GM19328 (cell line): Measurements from ENCODE around the gene LRRC2.
"Not testable (repeated sequence)": the region's sequence is repeated elsewhere in the genome, so short reads cannot be mapped to it uniquely, and the experiment has no call there.

Source experiments
- ATAC-seq: cut with Tn5 transposase; IDR thresholded peaks from one replicate; pipeline ENCODE4 v1.9.1; 2021; ENCODE audit warnings: mild to moderate bottlenecking, moderate library complexity; ENCODE audit not compliant: unreplicated experiment

Gene LRRC2

GRCh38 chr3:46536758-46537157 lies 29.3 kb downstream of the LRRC2 start:
- ATAC-seq: no peak

- no peak for ATAC-seq
Observed at GRCh38 chr3:46535746-46536145, 30.4 kb downstream of the LRRC2 start.

- ATAC-seq: no peak
Observed at GRCh38 chr3:46533091-46533490, 33.0 kb downstream of the LRRC2 start.

- no peak for ATAC-seq
Observed at GRCh38 chr3:46527239-46527638, 38.9 kb downstream of the LRRC2 start.

- no peak for ATAC-seq
Observed at GRCh38 chr3:46524832-46525231, 41.3 kb downstream of the LRRC2 start.

- no peak for ATAC-seq
Observed at GRCh38 chr3:46524008-46524407, 42.1 kb downstream of the LRRC2 start.

- ATAC-seq: no peak
Observed at GRCh38 chr3:46523556-46523955, 42.5 kb downstream of the LRRC2 start.

- ATAC-seq: not testable (repeated sequence)
Observed at GRCh38 chr3:46522201-46522600, 43.9 kb downstream of the LRRC2 start.

- no peak for ATAC-seq
Observed at GRCh38 chr3:46521096-46521495, 45.0 kb downstream of the LRRC2 start.

- no peak for ATAC-seq
Observed at GRCh38 chr3:46520531-46520930, 45.6 kb downstream of the LRRC2 start.

- ATAC-seq: no peak
Observed at GRCh38 chr3:46519952-46520351, 46.1 kb downstream of the LRRC2 start.

- no peak for ATAC-seq
Observed at GRCh38 chr3:46517784-46518181, 48.3 kb downstream of the LRRC2 start.

- ATAC-seq: no peak
Observed at GRCh38 chr3:46517016-46517783, 48.9 kb downstream of the LRRC2 start.

GRCh38 chr3:46516521-46516920 lies 49.6 kb downstream of the LRRC2 start:
- no peak for ATAC-seq

- ATAC-seq: no peak
Observed at GRCh38 chr3:46512191-46512749, 53.8 kb downstream of the LRRC2 start.

- ATAC-seq: no peak
Observed at GRCh38 chr3:46509661-46510187, 56.4 kb downstream of the LRRC2 start.

GRCh38 chr3:46508850-46509591 lies 57.1 kb downstream of the LRRC2 start:
- no peak for ATAC-seq

GRCh38 chr3:46506526-46506925 lies 59.6 kb downstream of the LRRC2 start:
- ATAC-seq: no peak

GRCh38 chr3:46505953-46506352 lies 60.1 kb downstream of the LRRC2 start:
- no peak for ATAC-seq

GRCh38 chr3:46504789-46505188 lies 61.3 kb downstream of the LRRC2 start:
- no peak for ATAC-seq

- ATAC-seq: no peak
Observed at GRCh38 chr3:46503200-46503874, 62.8 kb downstream of the LRRC2 start.
